Measurements from ENCODE around the gene MCUR1. TPM values are rescaled to one million over a fixed set of nuclear protein-coding genes. Genes with fewer than 3 reads are reported as not detected.

MCUR1 gene
- total and polyA plus RNA-seq, 10 of the 15 experiments (the other 5 are each of a cell fraction or from before 2014, with no cell fraction given), result 4.4 to 43.9 (median 18.3) TPM

GRCh38 chr6:13759025-13759424, 55.3 kb downstream of the MCUR1 start:
- ChIA-PET RAD21 (ENCODE audit: unreplicated experiment) (no interaction called here), POLR2A (interaction anchor here (0.6 kb wide), 1 partner anchor 349 kb away, joined by 4 read pairs; no protein-coding TSS in a partner anchor), CTCF (interaction anchor here (0.8 kb wide), 1 partner anchor 36 kb away, joined by 3 read pairs; no protein-coding TSS in a partner anchor), SMC1A (ENCODE audit: uncharacterized antibody, unreplicated experiment) (interaction anchor here (0.6 to 1.0 kb wide), 2 partner anchors 266 to 367 kb away, joined by 3 read pairs; no protein-coding TSS in a partner anchor)
- peaks cover 18% of the 10 kb centered on the region for H3K4me1 ChIP-seq (ENCODE audit: control insufficient read depth, insufficient read depth, low read length)
- H3K27me3 ChIP-seq (replicated peaks in 1 of 2; ENCODE audit: control insufficient read depth in 2 of 2, insufficient read depth in 2 of 2, low read length in 1 of 2), result peaks cover 0 to 2% of the 10 kb centered on the region in 2 experiments; a peak in 2 of 4 replicates
- H2AFZ ChIP-seq (ENCODE audit: control insufficient read depth, low read depth, low read length), result no peak overlapping the region
- FAIRE-seq (no peak), ATAC-seq (no peak), DNase-seq (ENCODE audit: low read depth, low spot score) (no peak)
- peaks cover 2% of the 10 kb centered on the region; the same call in 2 of the 3 replicates for H3K9me3 ChIP-seq (replicated peaks; ENCODE audit: control insufficient read depth, insufficient read depth, low read length)
- no peak overlapping the region for H3K27ac ChIP-seq (ENCODE audit: control insufficient read depth, insufficient read depth)
- no peaks in the 10 kb centered on the region for H4K20me1 ChIP-seq (ENCODE audit: control insufficient read depth, insufficient read depth)
- H3K4me3 ChIP-seq, result no peak overlapping the region
- no peak overlapping the region for H3K9ac ChIP-seq (ENCODE audit: control insufficient read depth, insufficient read depth, low read length)
- TF ChIP-seq MYC (IDR thresholded peaks at IDR 0.05; ENCODE audit: insufficient read depth, insufficient read length, insufficient replicate concordance, low read length, severe bottlenecking), result no peak
- no peak for TF ChIP-seq EZH2 (IDR thresholded peaks at IDR 0.05; ENCODE audit: borderline replicate concordance, control insufficient read depth, low read depth, low read length)
- TF ChIP-seq KAT2A (conservative IDR thresholded peaks at IDR 0.05; ENCODE audit: control insufficient read depth, low read depth, low read length), result no peak
- no peak for TF ChIP-seq ZNF274 (IDR thresholded peaks at IDR 0.05; ENCODE audit: insufficient read depth, insufficient read length)
- no peak overlapping the region for H3K4me2 ChIP-seq (ENCODE audit: control insufficient read depth, insufficient read depth)
- in situ Hi-C loops (cut with MboI) (no loop called here), intact Hi-C loops (cut with micrococcal nuclease; ENCODE audit: unreplicated experiment) (no loop called here)
- BruUV-seq (replicated peaks), result no TSS peak
- H3K79me2 ChIP-seq (ENCODE audit: control insufficient read depth, insufficient read depth, low read length), result no peaks in the 10 kb centered on the region
- 79% methylated on average over 6 of the region's 6 CpGs for WGBS (ENCODE audit: insufficient coverage, insufficient replicate concordance, low lambda C conversion rate, missing lambda C conversion rate)
- H3K36me3 ChIP-seq (ENCODE audit: control insufficient read depth in 2 of 2, insufficient read depth in 2 of 2, low read length in 1 of 2), result no peaks in the 10 kb centered on the region

- TF ChIP-seq NFXL1 (IDR thresholded peaks at IDR 0.05; ENCODE audit: borderline replicate concordance) (no peak), BACH1 (IDR thresholded peaks at IDR 0.05; ENCODE audit: borderline replicate concordance) (no peak), BCL3 (IDR thresholded peaks at IDR 0.05; ENCODE audit: borderline replicate concordance, insufficient read depth, low read depth, low read length, poor library complexity, severe bottlenecking) (no peak), IKZF2 (IDR thresholded peaks at IDR 0.05) (no peak), MTA3 (IDR thresholded peaks at IDR 0.05; ENCODE audit: borderline replicate concordance, low read length) (no peak), FOXM1 (IDR thresholded peaks at IDR 0.05; ENCODE audit: low read depth, low read length) (no peak)
- H3K27me3 ChIP-seq (replicated peaks in 1 of 2; ENCODE audit: control insufficient read depth in 2 of 2, insufficient read depth in 2 of 2, low read length in 1 of 2), result no peaks in the 10 kb centered on the region; a peak in 1 of 4 replicates
- FAIRE-seq (no peak), ATAC-seq (no peak), DNase-seq (ENCODE audit: low read depth, low spot score) (no peak)
- 87% methylated on average over 2 of the region's 2 CpGs for WGBS (ENCODE audit: insufficient coverage, insufficient replicate concordance, low lambda C conversion rate, missing lambda C conversion rate)
- SMC1A ChIA-PET (ENCODE audit: uncharacterized antibody, unreplicated experiment), result no interaction called here
- intact Hi-C loops (cut with micrococcal nuclease; ENCODE audit: unreplicated experiment), result no loop called here
- H3K36me3 ChIP-seq (ENCODE audit: control insufficient read depth in 2 of 2, insufficient read depth in 2 of 2, low read length in 1 of 2), result no peaks in the 10 kb centered on the region
- no peak overlapping the region for H3K4me2 ChIP-seq (ENCODE audit: control insufficient read depth, insufficient read depth)
- H3K4me1 ChIP-seq (ENCODE audit: control insufficient read depth, insufficient read depth, low read length), result no peaks in the 10 kb centered on the region
- H3K9me3 ChIP-seq (replicated peaks; ENCODE audit: control insufficient read depth, insufficient read depth, low read length), result no peaks in the 10 kb centered on the region
- no peak overlapping the region for H3K4me3 ChIP-seq
- CTCF ChIA-PET, result no interaction called here
- no peaks in the 10 kb centered on the region for H3K79me2 ChIP-seq (ENCODE audit: control insufficient read depth, insufficient read depth, low read length)
- no peak overlapping the region for H3K9ac ChIP-seq (ENCODE audit: control insufficient read depth, insufficient read depth, low read length)
- BruUV-seq (replicated peaks), result no TSS peak
- no peaks in the 10 kb centered on the region for H4K20me1 ChIP-seq (ENCODE audit: control insufficient read depth, insufficient read depth)
- H2AFZ ChIP-seq (ENCODE audit: control insufficient read depth, low read depth, low read length), result no peak overlapping the region
- H3K27ac ChIP-seq (ENCODE audit: control insufficient read depth, insufficient read depth), result no peak overlapping the region
- RAD21 ChIA-PET (ENCODE audit: unreplicated experiment), result no interaction called here
- POLR2A ChIA-PET, result no interaction called here
- in situ Hi-C loops (cut with MboI), result no loop called here
These were observed 59.7 kb downstream of the MCUR1 start for GRCh38 chr6:13754644-13755043.

All from GM12878 (cell line).